BJ (cell line): ENCODE results near the gene SERPINA9. TPM values are rescaled to one million over a fixed set of nuclear protein-coding genes. Genes with fewer than 3 reads are reported as not detected.

Experiments
- CTCF ChIA-PET: fragments of 350-600 bp; formaldehyde crosslinking; extraction: SDS; loops from one replicate; lab custom pipeline; 2021; ENCODE audit warnings: antibody characterized with exemption, inconsistent platforms; lab: Yijun Ruan, JAX
- POLR2A ChIA-PET: fragments of 300-600 bp; sonication (Branson Sonifier 250); formaldehyde crosslinking; extraction: SDS; loops from one replicate; lab custom pipeline; 2021; ENCODE audit warnings: antibody characterized with exemption; lab: Charles Lee
- DNase-seq: peaks from one replicate; pipeline ENCODE4 v3.0.0-alpha.2; 2011; ENCODE audit warnings: low read depth
- H3K27me3 ChIP-seq: 2 replicates; pipeline ENCODE4 v1.6.0; 2011; ENCODE audit warnings: low read length; ENCODE audit not compliant: control insufficient read depth, insufficient read depth
- H3K36me3 ChIP-seq: 2 replicates; pipeline ENCODE4 v1.5.1; 2011; ENCODE audit warnings: low read length; ENCODE audit not compliant: control insufficient read depth, insufficient read depth
- H3K4me3 ChIP-seq: 2 replicates; pipeline ENCODE4 v1.5.1; 2011; ENCODE audit warnings: low read depth, mild to moderate bottlenecking, control low read depth, low read length
- polyA plus RNA-seq: library from polyadenylated mRNA; depleted of rRNA; stranded (reverse); fragments of >200 nt; gene quantifications from 2 replicates; pipeline ENCODE4 v1.2.3, GENCODE V29; 2011
- TF ChIP-seq, protein P1 (sequence below): IDR thresholded peaks from 2 replicates; pipeline ENCODE4 v1.5.1; 2011; ENCODE audit warnings: low read depth, mild to moderate bottlenecking, control low read depth, inconsistent platforms, low read length, moderate library complexity; ENCODE audit not compliant: insufficient read depth

SERPINA9 gene
- polyA plus RNA-seq, 1 experiment, result 0.12 TPM

DNA sequence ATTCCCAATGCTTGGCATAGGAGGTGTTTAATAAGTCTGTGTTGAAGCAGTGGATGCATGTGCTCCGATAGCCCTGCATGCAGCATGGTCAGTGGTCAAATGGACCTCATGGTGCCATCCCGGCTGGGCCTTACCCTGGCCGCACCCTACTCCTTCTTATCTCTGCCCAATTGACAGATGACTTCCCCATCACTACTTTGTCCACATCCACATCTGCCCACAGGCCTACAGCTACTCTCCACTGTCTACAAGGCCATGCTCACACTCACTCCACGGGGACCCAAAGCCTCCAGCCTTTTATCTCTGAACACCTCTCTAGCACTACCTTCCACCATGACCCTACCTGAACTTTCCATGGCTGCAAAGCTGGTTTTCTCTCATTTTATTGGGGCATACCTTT is 34.9 kb downstream of the SERPINA9 start:
- Histone ChIP-seq H3K4me3 (no peak overlapping the region), H3K27me3 (no peaks in the 10 kb centered on the region), H3K36me3 (no peaks in the 10 kb centered on the region)
- CTCF ChIA-PET, result no interaction called here
- TF ChIP-seq, protein P1, sequence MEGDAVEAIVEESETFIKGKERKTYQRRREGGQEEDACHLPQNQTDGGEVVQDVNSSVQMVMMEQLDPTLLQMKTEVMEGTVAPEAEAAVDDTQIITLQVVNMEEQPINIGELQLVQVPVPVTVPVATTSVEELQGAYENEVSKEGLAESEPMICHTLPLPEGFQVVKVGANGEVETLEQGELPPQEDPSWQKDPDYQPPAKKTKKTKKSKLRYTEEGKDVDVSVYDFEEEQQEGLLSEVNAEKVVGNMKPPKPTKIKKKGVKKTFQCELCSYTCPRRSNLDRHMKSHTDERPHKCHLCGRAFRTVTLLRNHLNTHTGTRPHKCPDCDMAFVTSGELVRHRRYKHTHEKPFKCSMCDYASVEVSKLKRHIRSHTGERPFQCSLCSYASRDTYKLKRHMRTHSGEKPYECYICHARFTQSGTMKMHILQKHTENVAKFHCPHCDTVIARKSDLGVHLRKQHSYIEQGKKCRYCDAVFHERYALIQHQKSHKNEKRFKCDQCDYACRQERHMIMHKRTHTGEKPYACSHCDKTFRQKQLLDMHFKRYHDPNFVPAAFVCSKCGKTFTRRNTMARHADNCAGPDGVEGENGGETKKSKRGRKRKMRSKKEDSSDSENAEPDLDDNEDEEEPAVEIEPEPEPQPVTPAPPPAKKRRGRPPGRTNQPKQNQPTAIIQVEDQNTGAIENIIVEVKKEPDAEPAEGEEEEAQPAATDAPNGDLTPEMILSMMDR, result no peak
- POLR2A ChIA-PET, result no interaction called here
- DNase-seq, result no peak

DNA sequence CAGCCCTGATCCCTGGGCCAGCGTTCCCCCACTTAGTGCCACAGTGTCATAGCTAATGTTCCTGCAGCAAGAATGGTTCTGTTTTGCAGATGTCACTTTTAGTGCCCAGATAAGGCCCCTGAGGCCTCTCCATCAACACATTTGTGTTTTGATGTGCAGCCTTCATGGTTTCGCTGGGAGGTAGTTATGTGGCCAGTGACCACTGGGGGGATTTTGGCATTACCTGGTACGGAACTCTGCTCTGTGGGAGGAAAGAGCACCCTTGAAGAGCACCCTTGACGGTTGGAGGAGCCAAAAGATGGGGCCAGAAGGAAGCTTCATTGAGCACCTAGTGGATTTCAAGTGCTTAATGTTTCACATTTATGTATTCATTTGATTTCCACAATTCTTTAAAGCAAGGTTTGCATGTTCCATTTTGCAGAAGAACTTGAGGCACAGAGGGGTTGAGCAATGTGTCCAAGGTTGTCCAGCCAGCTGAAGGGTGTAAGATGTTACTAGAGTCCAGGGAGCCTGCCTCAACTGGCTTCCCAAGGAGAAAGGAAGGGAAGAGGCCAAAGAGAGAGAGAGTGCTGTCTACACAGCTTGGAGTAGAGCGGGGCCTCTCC is 36.4 kb downstream of the SERPINA9 start:
- no peaks in the 10 kb centered on the region for H3K36me3 ChIP-seq
- TF ChIP-seq, protein P1, result no peak
- H3K4me3 ChIP-seq, result no peak overlapping the region
- ChIA-PET POLR2A (no interaction called here), CTCF (interaction anchor here (1.3 kb wide), 1 partner anchor 47 kb away, joined by 3 read pairs; no protein-coding TSS in a partner anchor)
- no peaks in the 10 kb centered on the region for H3K27me3 ChIP-seq
- no peak for DNase-seq

DNA sequence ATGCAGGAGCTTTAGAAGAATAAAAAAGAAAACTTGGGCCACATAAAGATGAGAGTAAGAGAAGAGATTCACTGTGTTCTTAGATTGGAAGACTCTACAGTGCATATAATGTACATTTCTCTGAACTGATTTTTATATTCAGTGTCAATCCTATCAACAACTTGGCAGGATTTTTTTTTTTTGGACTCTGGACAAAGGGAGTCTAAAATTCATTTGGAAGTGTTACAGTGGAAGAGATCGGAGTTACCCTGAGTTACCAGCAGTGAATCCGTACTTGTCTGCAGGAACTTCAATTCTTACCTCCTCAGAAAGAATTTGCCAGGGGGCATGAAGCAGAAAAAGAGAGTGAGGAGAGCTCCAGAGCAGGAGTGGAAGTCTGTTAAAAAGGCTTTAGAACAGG is 47.4 kb downstream of the SERPINA9 start:
- CTCF ChIA-PET, result no interaction called here

DNA sequence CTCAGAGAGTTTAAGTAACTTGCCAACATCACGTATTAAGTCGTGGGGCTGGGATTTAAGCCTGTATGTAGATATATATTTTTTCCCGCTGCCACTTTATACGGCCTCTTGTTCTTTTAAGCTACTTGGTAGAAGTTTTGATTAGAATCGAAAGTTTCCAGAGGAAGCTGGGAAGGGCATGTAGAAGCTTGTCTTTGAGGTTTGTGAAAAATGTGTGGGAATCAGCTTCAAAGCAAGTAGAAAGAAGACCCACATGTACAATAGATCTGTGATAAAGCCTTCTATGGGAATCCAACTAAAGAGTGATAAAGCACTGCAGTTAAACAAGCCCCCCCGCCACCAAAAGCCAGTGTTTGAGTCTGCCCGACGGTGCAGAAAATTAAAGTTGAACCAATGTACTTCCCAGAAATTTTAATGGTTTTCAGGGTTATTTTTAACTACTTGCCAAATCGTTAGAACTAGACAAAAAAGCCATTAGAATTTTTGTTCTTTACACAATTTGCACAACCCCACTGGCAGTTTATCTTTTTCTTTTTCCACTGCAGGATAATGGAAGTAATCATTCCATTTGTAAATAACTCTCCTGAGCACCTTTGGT is 48.9 kb downstream of the SERPINA9 start:
- no peak overlapping the region for H3K4me3 ChIP-seq
- CTCF ChIA-PET, result interaction anchor here (1.1 to 1.2 kb wide), 2 partner anchors 59 to 122 kb away, joined by 3 to 4 read pairs; no protein-coding TSS in a partner anchor
- H3K36me3 ChIP-seq, result no peaks in the 10 kb centered on the region
- H3K27me3 ChIP-seq, result peaks cover 3% of the 10 kb centered on the region; the same call in 1 of the 2 replicates
- POLR2A ChIA-PET, result no interaction called here
- no peak for DNase-seq
- TF ChIP-seq, protein P1, result no peak

More for the DNA sequence above, 47.4 kb downstream of the SERPINA9 start:
- Histone ChIP-seq H3K36me3 (no peaks in the 10 kb centered on the region), H3K4me3 (no peak overlapping the region), H3K27me3 (peaks cover 3% of the 10 kb centered on the region; the same call in 1 of the 2 replicates)
- TF ChIP-seq, protein P1, result no peak
- POLR2A ChIA-PET, result no interaction called here
- no peak for DNase-seq

DNA sequence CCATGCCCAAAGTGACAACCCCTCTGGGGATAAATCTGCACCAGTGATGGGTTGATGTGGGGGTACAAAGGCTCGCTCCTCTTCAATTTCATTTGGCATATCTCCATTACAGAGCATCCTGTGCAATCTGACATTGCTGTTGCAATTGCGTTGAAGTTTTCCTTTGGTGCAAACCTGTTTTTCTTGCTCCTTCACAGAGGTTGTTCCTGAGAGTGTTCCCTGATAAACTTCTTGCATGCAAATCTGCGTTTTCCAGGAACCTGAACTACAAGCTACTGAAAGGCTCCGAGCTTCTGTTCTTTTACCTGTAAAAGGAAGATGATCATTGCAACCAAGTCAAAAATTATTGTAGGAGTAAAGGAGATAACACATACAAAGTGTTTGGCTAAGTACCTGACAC is 49.5 kb downstream of the SERPINA9 start:
- no peaks in the 10 kb centered on the region for H3K36me3 ChIP-seq
- H3K4me3 ChIP-seq, result no peak overlapping the region
- POLR2A ChIA-PET, result no interaction called here
- CTCF ChIA-PET, result interaction anchor here (1.1 to 1.2 kb wide), 2 partner anchors 60 to 122 kb away, joined by 3 to 4 read pairs; no protein-coding TSS in a partner anchor
- H3K27me3 ChIP-seq, result peaks cover 3% of the 10 kb centered on the region; the same call in 1 of the 2 replicates
- TF ChIP-seq, protein P1, result no peak
- no peak for DNase-seq
